K562 (cell line): ENCODE results near the gene DOCK3. TPM values are rescaled to one million over a fixed set of nuclear protein-coding genes. Genes with fewer than 3 reads are reported as not detected.

Source experiments
- BRD9 ChIP-seq: fragments of 450-650 bp; IDR thresholded peaks from 2 replicates; pipeline ENCODE4 v1.6.1; 2018; ENCODE audit warnings: low read depth; ENCODE audit not compliant: partially characterized antibody
- CBFA2T2 ChIP-seq: fragments of 450-650 bp; conservative IDR thresholded peaks from 2 replicates; pipeline ENCODE4 v1.6.1; 2017; ENCODE audit warnings: mild to moderate bottlenecking
- FOXP1 ChIP-seq: sonication (generic); formaldehyde crosslinking; IDR thresholded peaks from 2 replicates; pipeline ENCODE4 v1.8.0; 2022; ENCODE audit warnings: mild to moderate bottlenecking, missing genetic modification reagents
- MNT ChIP-seq, 2 experiments: fragments of 450-650 bp; conservative IDR thresholded peaks; 2 replicates each; pipeline ENCODE4 v1.6.1; 2017; ENCODE audit warnings: mild to moderate bottlenecking in 2 of 2, moderate library complexity in 2 of 2
- NFIC ChIP-seq: fragments of 450-650 bp; IDR thresholded peaks from 2 replicates; pipeline ENCODE4 v1.6.1; 2017; ENCODE audit warnings: mild to moderate bottlenecking, inconsistent platforms
- NFIX ChIP-seq: fragments of 250-450 bp; sonication (Bioruptor Pico); IDR thresholded peaks from 2 replicates; pipeline ENCODE4 v1.4.0; 2020; ENCODE audit warnings: low read depth, mild to moderate bottlenecking, moderate library complexity
- TAF9B ChIP-seq: fragments of 450-650 bp; IDR thresholded peaks from 2 replicates; pipeline ENCODE4 v1.6.1; 2018; ENCODE audit warnings: mild to moderate bottlenecking; ENCODE audit not compliant: partially characterized antibody
- TFE3 ChIP-seq: fragments of 450-650 bp; formaldehyde crosslinking; IDR thresholded peaks from 2 replicates; pipeline ENCODE4 v1.4.0; 2020; ENCODE audit warnings: mild to moderate bottlenecking, mixed read lengths
- ZBTB1 ChIP-seq: sonication (generic); formaldehyde crosslinking; IDR thresholded peaks from 2 replicates; pipeline ENCODE4 v1.8.1; 2023; ENCODE audit warnings: missing genetic modification reagents, low read depth, mild to moderate bottlenecking, borderline replicate concordance
- ZBTB49 ChIP-seq: sonication (generic); formaldehyde crosslinking; IDR thresholded peaks from 2 replicates; pipeline ENCODE4 v1.8.0; 2022; ENCODE audit warnings: missing genetic modification reagents, mild to moderate bottlenecking, borderline replicate concordance
- ZFP91 ChIP-seq: sonication (generic); formaldehyde crosslinking; IDR thresholded peaks from 2 replicates; pipeline ENCODE4 v1.8.0; 2022; ENCODE audit warnings: mild to moderate bottlenecking, missing genetic modification reagents
- ZNF224 ChIP-seq: sonication (generic); formaldehyde crosslinking; IDR thresholded peaks from 2 replicates; pipeline ENCODE4 v1.8.0; 2022; ENCODE audit warnings: mild to moderate bottlenecking, missing genetic modification reagents
- ZNF407 ChIP-seq: fragments of 450-650 bp; IDR thresholded peaks from 2 replicates; pipeline ENCODE4 v1.6.1; 2016; ENCODE audit warnings: low read depth
- polyA plus RNA-seq, 8 experiments: library from polyadenylated mRNA; depleted of rRNA in 4 of 8; stranded (reverse) in 5 of 8; unstranded in 3 of 8; fragments of >200 nt; fragmentation: Nextera tagmentation in 2 of 8; fragmentation: Illumina TruSeq in 1 of 8; extraction: Ambion mirVana in 2 of 8; extraction: Trizol in 1 of 8; gene quantifications; 2 replicates each; pipeline versions ENCODE4 v1.2.1 to v1.2.3, GENCODE V29; 2011 to 2014; ENCODE audit warnings: inconsistent platforms in 1 of 8, missing spikeins in 1 of 8
- total RNA-seq, 7 experiments: library from RNA; depleted of rRNA in 6 of 7; stranded (reverse); fragments of >200 nt in 6 of 7; fragmentation: Illumina TruSeq in 2 of 7; extraction: Trizol in 2 of 7; gene quantifications; 2 replicates each; pipeline versions ENCODE4 v1.2.1 to v1.2.3, GENCODE V29; 2011 to 2021; ENCODE audit warnings: low replicate concordance in 1 of 7

DOCK3 gene
- total and polyA plus RNA-seq, 9 of the 15 experiments (the other 6 are each of a cell fraction or from before 2014, with no cell fraction given): under 0.01 to 0.03 (median 0.01) TPM; not detected in 4

GRCh38 chr3:50652709-50653108 is 22.0 kb upstream of the DOCK3 start (continued):
- TF ChIP-seq MNT (conservative IDR thresholded peaks at IDR 0.05): no peak
- no peak for TF ChIP-seq BRD9
- TF ChIP-seq ZNF224: no peak
- no peak for TF ChIP-seq ZFP91 (CRISPR knock-in tag)
- no peak for TF ChIP-seq NFIC
- no peak for TF ChIP-seq CBFA2T2
- no peak for TF ChIP-seq NFIX (CRISPR knock-in tag)
- TF ChIP-seq FOXP1 (CRISPR knock-in tag): no peak
- TF ChIP-seq ZBTB49 (CRISPR knock-in tag): no peak
- TF ChIP-seq TFE3 (CRISPR knock-in tag): no peak
- TF ChIP-seq ZNF407: no peak
- no peak for TF ChIP-seq TAF9B
- TF ChIP-seq ZBTB1 (CRISPR knock-in tag): no peak
